OCI-LY1 (cell line): ENCODE data around the gene RELB.

Source experiments
- CTCF ChIP-seq: fragments of 200-600 bp; sonication (generic), shearing (Covaris generic); IDR thresholded peaks from 2 replicates; pipeline ENCODE4 v1.5.1; 2017; ENCODE audit warnings: mild to moderate bottlenecking, antibody characterized with exemption, low read length, moderate library complexity, mixed read lengths
- EZH2 ChIP-seq: fragments of 200-600 bp; sonication (generic), shearing (Covaris generic); IDR thresholded peaks from 2 replicates; pipeline ENCODE4 v1.8.0; 2017; ENCODE audit warnings: borderline replicate concordance, mixed run types, mild to moderate bottlenecking, antibody characterized with exemption, low read length, moderate library complexity, mixed read lengths

GRCh38 chr19:44987148-44987675 is 14.1 kb upstream of the RELB start:
- TF ChIP-seq CTCF = no peak
- no peak for TF ChIP-seq EZH2
